Uterus (tissue), 4 donors: ENCODE measurements around the gene LSAMP. TPM values are rescaled to one million over a fixed set of nuclear protein-coding genes. Genes with fewer than 3 reads are reported as not detected.

Experiments
- DNase-seq, 2 donors: peaks; one replicate each; pipeline ENCODE4 v3.0.0-alpha.2; 2019 to 2020
- H3K27ac ChIP-seq, 2 donors: fragments of 200-600 bp; sonication (generic); 1 replicate in 1 of 2; 2 replicates in 1 of 2; pipeline ENCODE4 v1.5.1; 2016 to 2018
- H3K27me3 ChIP-seq, 2 donors: fragments of 200-600 bp; sonication (generic); one replicate each; pipeline ENCODE4 v1.5.1; 2018 to 2019; ENCODE audit warnings: control low read depth in 1 of 2
- H3K36me3 ChIP-seq, 2 donors: fragments of 200-600 bp; sonication (generic); one replicate each; pipeline ENCODE4 v1.5.1; 2019; ENCODE audit warnings: control low read depth in 1 of 2
- H3K4me1 ChIP-seq, 2 donors: fragments of 200-600 bp; sonication (generic); one replicate each; pipeline ENCODE4 v1.5.1; 2018 to 2019; ENCODE audit warnings: control low read depth in 1 of 2
- H3K4me3 ChIP-seq, 2 donors: fragments of 200-600 bp; sonication (generic); 1 replicate in 1 of 2; 2 replicates in 1 of 2; pipeline ENCODE4 v1.5.1; 2018 to 2019; ENCODE audit warnings: mild to moderate bottlenecking in 1 of 2
- H3K9me3 ChIP-seq, 2 donors: fragments of 200-600 bp; sonication (generic); one replicate each; pipeline ENCODE4 v1.5.1; 2019; ENCODE audit warnings: control low read depth in 1 of 2
- POLR2A ChIP-seq, 2 donors: fragments of 450-650 bp; IDR thresholded peaks; one replicate each; pipeline ENCODE4 v1.6.1; 2016; ENCODE audit warnings: antibody characterized with exemption in 2 of 2, mild to moderate bottlenecking in 1 of 2, moderate library complexity in 1 of 2
- intact Hi-C: fragments of 100-400 bp; cut with DNase I; formaldehyde crosslinking; loops from one replicate; pipeline ENCODE4 v1.15.1; 2023; ENCODE audit warnings: low total_unique reads
- total RNA-seq, 4 donors: library from RNA; depleted of rRNA in 3 of 4; stranded (reverse); fragments of >200 nt in 3 of 4; gene quantifications; one replicate each; pipeline versions ENCODE4 v1.1.0 to v1.2.4, GENCODE V29; 2014 to 2023
- TF ChIP-seq, protein P1 (sequence below), 4 experiments: fragments of 200-600 bp in 2 of 4; fragments of 450-650 bp in 2 of 4; sonication (generic) in 2 of 4; IDR thresholded peaks; one replicate each; pipeline ENCODE4 v1.5.1; 2016 to 2019; ENCODE audit warnings: antibody characterized with exemption in 4 of 4, mild to moderate bottlenecking in 2 of 4, moderate library complexity in 1 of 4
- donor health status: DM: yes; HTN: yes; CAD: no.

Gene LSAMP
- total RNA-seq, 4 donors from 2014 or later = 0.26 to 25.8 (median 1.8) TPM

- Histone ChIP-seq H3K9me3 (no peaks in the 10 kb centered on the region), H3K4me1 (no peaks in the 10 kb centered on the region), H3K27ac (no peak overlapping the region), H3K4me3 (no peak overlapping the region), H3K36me3 (no peaks in the 10 kb centered on the region), H3K27me3 (no peaks in the 10 kb centered on the region)
- no peak for DNase-seq
- intact Hi-C loops = no loop called here
- TF ChIP-seq, protein P1, sequence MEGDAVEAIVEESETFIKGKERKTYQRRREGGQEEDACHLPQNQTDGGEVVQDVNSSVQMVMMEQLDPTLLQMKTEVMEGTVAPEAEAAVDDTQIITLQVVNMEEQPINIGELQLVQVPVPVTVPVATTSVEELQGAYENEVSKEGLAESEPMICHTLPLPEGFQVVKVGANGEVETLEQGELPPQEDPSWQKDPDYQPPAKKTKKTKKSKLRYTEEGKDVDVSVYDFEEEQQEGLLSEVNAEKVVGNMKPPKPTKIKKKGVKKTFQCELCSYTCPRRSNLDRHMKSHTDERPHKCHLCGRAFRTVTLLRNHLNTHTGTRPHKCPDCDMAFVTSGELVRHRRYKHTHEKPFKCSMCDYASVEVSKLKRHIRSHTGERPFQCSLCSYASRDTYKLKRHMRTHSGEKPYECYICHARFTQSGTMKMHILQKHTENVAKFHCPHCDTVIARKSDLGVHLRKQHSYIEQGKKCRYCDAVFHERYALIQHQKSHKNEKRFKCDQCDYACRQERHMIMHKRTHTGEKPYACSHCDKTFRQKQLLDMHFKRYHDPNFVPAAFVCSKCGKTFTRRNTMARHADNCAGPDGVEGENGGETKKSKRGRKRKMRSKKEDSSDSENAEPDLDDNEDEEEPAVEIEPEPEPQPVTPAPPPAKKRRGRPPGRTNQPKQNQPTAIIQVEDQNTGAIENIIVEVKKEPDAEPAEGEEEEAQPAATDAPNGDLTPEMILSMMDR (IDR thresholded peaks at IDR 0.05) = no peak
- no peak for TF ChIP-seq POLR2A (IDR thresholded peaks at IDR 0.05)
Measured at GRCh38 chr3:116432795-116433194, 12.5 kb downstream of the LSAMP start.

DNA sequence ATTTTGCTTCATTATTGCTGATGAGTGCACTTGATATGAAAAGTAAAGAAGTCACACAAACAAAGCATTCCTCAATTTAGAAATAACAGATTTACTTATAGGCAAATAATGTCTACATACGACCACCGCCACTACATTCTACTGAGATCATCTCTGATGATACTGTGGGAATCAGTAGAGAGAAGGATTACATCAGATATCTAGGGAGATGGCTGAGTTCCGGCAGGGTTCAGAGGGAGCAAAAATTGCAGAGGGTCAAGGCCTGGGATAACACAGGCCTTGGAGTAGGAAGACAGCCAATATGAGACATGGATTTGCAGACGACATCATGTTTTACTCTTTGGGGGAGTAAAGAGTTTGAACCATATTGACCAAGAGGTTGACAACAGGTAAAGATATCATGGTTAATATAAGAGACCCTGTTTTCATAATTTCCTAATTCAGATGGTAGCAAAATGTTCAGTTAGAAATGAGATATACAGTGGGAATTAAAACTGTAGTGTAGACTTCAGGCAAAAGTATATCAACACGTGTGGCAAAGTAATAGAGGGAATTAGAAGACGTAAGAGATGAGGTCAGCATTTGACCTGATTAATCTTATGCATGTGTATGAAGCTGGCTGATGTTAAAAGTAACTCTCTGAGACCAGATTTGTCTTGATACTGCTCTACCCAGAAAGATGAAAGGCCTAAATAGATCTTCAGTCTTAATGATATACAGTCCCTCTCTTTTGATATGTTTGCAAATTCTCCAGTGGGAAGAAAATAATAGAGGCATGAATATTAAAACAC is 15.6 kb downstream of the LSAMP start:
- Histone ChIP-seq H3K4me3 (no peak overlapping the region), H3K4me1 (no peaks in the 10 kb centered on the region), H3K27ac (no peak overlapping the region), H3K36me3 (no peaks in the 10 kb centered on the region), H3K27me3 (no peaks in the 10 kb centered on the region), H3K9me3 (no peaks in the 10 kb centered on the region)
- TF ChIP-seq, protein P1 (IDR thresholded peaks at IDR 0.05) = no peak
- intact Hi-C loops = no loop called here
- no peak for DNase-seq

DNA sequence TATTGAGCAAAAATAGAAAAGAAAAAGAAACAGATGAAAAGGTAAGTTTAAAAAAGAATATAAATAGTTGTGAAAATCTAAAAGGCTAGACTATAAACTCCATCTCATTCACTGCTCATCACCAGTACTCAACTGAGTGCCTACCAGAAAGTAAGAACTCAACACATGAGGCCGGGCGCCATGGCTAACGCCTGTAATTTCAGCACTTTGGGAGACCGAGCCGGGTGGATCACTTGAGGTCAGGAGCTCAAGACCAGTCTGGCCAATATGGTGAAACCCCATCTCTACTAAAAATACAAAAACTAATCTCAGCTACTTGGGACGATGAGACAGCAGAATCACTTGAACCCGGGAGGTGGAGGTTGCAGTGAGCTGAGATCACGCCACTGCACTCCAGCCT is 19.3 kb downstream of the LSAMP start:
- no peak for DNase-seq
- TF ChIP-seq, protein P1 (IDR thresholded peaks at IDR 0.05) = no peak
- TF ChIP-seq POLR2A (IDR thresholded peaks at IDR 0.05) = no peak
- Histone ChIP-seq H3K27ac (no peak overlapping the region), H3K36me3 (no peaks in the 10 kb centered on the region), H3K4me1 (no peaks in the 10 kb centered on the region), H3K9me3 (no peaks in the 10 kb centered on the region), H3K4me3 (no peak overlapping the region), H3K27me3 (no peaks in the 10 kb centered on the region)
- intact Hi-C loops = no loop called here

GRCh38 chr3:116425126-116425525 is 20.2 kb downstream of the LSAMP start:
- Histone ChIP-seq H3K36me3 (no peaks in the 10 kb centered on the region), H3K27me3 (no peaks in the 10 kb centered on the region), H3K9me3 (no peaks in the 10 kb centered on the region), H3K27ac (no peak overlapping the region), H3K4me3 (no peak overlapping the region), H3K4me1 (no peaks in the 10 kb centered on the region)
- DNase-seq = no peak
- TF ChIP-seq, protein P1 (IDR thresholded peaks at IDR 0.05) = no peak
- TF ChIP-seq POLR2A (IDR thresholded peaks at IDR 0.05) = no peak
- intact Hi-C loops = no loop called here

DNA sequence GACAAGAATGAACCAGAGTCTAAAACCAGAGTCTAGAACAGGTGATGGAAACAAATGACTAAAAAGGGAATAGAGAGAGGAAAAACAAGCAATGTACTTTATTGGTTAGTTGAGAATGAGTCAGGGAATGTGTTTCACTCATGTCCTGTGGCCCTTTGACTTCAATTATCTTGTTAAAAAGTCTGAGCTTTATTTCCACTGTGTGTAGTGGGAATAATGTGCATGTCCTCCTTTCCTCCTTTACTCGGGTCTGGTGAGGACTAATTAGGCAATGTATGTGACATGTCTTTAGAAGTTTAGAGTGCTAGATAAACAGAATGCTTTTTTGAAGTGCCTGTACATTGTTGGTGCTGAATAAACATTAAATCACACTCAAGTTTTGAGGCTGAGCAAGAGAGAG is 21.3 kb downstream of the LSAMP start:
- no peak for DNase-seq
- Histone ChIP-seq H3K4me3 (no peak overlapping the region), H3K4me1 (no peaks in the 10 kb centered on the region), H3K27ac (no peak overlapping the region), H3K36me3 (no peaks in the 10 kb centered on the region), H3K9me3 (no peaks in the 10 kb centered on the region), H3K27me3 (no peaks in the 10 kb centered on the region)
- intact Hi-C loops = no loop called here
- no peak for TF ChIP-seq POLR2A (IDR thresholded peaks at IDR 0.05)
- TF ChIP-seq, protein P1 (IDR thresholded peaks at IDR 0.05) = no peak
